WTC11 (cell line): ENCODE measurements around the gene LIMCH1.

Experiments used
- CREM ChIP-seq: sonication (generic); formaldehyde crosslinking; IDR thresholded peaks from 2 replicates; pipeline ENCODE4 v1.8.1; 2022; ENCODE audit warnings: mild to moderate bottlenecking, missing genetic modification reagents, moderate library complexity
- CTCF ChIP-seq: fragments of 200-600 bp; IDR thresholded peaks from 2 replicates; pipeline ENCODE4 v1.8.0; 2022; ENCODE audit warnings: antibody characterized with exemption
- ERG ChIP-seq: fragments of 250-450 bp; sonication (Bioruptor Pico); IDR thresholded peaks from 2 replicates; pipeline ENCODE4 v1.8.0; 2021; ENCODE audit warnings: mild to moderate bottlenecking
- NR2C2 ChIP-seq: sonication (generic); formaldehyde crosslinking; IDR thresholded peaks from 2 replicates; pipeline ENCODE4 v1.8.0; 2022; ENCODE audit warnings: mild to moderate bottlenecking, missing genetic modification reagents
- NR3C1 ChIP-seq: sonication (generic); formaldehyde crosslinking; conservative IDR thresholded peaks from 2 replicates; pipeline ENCODE4 v1.8.1; 2023; ENCODE audit warnings: low read depth, mild to moderate bottlenecking, missing genetic modification reagents
- TCF7 ChIP-seq: sonication (generic); formaldehyde crosslinking; IDR thresholded peaks from 2 replicates; pipeline ENCODE4 v1.8.0; 2022; ENCODE audit warnings: mild to moderate bottlenecking, low read depth, missing genetic modification reagents, moderate library complexity
- TEAD4 ChIP-seq: sonication (generic); formaldehyde crosslinking; IDR thresholded peaks from 2 replicates; pipeline ENCODE4 v1.8.0; 2022; ENCODE audit warnings: mild to moderate bottlenecking, missing genetic modification reagents
- TP53 ChIP-seq: sonication (generic); formaldehyde crosslinking; IDR thresholded peaks from 2 replicates; pipeline ENCODE4 v1.8.1; 2023; ENCODE audit warnings: mild to moderate bottlenecking, missing genetic modification reagents
- TF ChIP-seq, protein P1 (sequence below): sonication (generic); formaldehyde crosslinking; IDR thresholded peaks from 2 replicates; pipeline ENCODE4 v1.8.0; 2022; ENCODE audit warnings: mild to moderate bottlenecking, missing genetic modification reagents
- TF ChIP-seq, protein P2 (sequence below): sonication (generic); formaldehyde crosslinking; IDR thresholded peaks from 2 replicates; pipeline ENCODE4 v1.8.0; 2022; ENCODE audit warnings: mild to moderate bottlenecking, missing genetic modification reagents

DNA sequence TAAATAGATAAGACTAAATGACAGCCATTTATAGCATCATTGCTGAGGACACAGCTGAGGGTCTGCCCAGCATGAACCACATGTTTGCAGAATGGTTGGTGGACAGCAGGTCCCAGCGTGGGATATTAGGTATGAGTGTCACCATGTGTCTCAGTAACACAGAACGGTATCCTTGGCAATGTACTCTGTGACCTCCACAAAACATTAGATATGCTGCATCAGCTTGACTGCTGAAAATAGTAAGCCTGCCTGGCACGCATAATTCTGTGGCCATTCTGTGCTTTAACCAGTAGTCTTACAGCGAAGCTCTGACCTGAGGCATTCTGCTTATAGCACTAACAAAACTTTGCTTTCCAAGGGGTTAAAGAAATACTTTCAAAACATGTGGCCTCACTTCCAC is 32.0 kb downstream of the LIMCH1 start:
- TF ChIP-seq NR2C2 (CRISPR knock-in tag) (no peak), CTCF (no peak), TEAD4 (CRISPR knock-in tag) (no peak), TCF7 (no peak), ERG (CRISPR knock-in tag) (no peak), NR3C1 (CRISPR knock-in tag) (no peak), TP53 (CRISPR knock-in tag) (no peak), CREM (no peak)
- TF ChIP-seq, protein P1, sequence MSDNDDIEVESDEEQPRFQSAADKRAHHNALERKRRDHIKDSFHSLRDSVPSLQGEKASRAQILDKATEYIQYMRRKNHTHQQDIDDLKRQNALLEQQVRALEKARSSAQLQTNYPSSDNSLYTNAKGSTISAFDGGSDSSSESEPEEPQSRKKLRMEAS (CRISPR knock-in tag): no peak
- TF ChIP-seq, protein P2, sequence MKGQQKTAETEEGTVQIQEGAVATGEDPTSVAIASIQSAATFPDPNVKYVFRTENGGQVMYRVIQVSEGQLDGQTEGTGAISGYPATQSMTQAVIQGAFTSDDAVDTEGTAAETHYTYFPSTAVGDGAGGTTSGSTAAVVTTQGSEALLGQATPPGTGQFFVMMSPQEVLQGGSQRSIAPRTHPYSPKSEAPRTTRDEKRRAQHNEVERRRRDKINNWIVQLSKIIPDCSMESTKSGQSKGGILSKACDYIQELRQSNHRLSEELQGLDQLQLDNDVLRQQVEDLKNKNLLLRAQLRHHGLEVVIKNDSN: no peak
